ENCODE measurements around the gene ASH1L.

DNA sequence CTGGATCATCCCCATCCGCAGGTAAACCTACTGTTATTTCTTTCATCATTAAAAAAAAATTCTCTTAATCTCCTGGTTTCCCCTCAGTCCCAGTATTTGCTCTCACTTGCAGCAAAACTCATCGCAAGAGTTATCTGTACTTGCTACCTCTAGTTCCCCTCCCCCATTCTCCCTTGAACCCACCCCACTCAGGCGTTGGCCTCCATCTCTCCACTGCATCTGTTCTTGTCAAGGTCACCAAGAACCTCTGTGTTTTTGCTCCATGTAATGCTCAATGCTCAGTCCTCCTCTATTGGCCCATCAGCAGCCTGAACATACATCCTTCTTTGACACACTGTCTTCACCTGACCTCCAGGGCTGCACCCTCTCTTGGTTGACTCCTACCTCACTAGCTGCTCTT is 265.9 kb downstream of the ASH1L start:
- TF ChIP-seq, protein P1, sequence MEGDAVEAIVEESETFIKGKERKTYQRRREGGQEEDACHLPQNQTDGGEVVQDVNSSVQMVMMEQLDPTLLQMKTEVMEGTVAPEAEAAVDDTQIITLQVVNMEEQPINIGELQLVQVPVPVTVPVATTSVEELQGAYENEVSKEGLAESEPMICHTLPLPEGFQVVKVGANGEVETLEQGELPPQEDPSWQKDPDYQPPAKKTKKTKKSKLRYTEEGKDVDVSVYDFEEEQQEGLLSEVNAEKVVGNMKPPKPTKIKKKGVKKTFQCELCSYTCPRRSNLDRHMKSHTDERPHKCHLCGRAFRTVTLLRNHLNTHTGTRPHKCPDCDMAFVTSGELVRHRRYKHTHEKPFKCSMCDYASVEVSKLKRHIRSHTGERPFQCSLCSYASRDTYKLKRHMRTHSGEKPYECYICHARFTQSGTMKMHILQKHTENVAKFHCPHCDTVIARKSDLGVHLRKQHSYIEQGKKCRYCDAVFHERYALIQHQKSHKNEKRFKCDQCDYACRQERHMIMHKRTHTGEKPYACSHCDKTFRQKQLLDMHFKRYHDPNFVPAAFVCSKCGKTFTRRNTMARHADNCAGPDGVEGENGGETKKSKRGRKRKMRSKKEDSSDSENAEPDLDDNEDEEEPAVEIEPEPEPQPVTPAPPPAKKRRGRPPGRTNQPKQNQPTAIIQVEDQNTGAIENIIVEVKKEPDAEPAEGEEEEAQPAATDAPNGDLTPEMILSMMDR (IDR thresholded peaks at IDR 0.05): no peak
- TF ChIP-seq POLR2A (IDR thresholded peaks at IDR 0.05) (no peak), EP300 (IDR thresholded peaks at IDR 0.05) (no peak)
